SIG-M5 treated with dmso at 0.1 percent for 504 hours (cell line): Measurements from ENCODE around the gene KRT5.

Source experiments
- DNase-seq: peaks from one replicate; lab custom pipeline; 2025; ENCODE audit not compliant: unreplicated experiment; lab: John Stamatoyannopoulos, UW

Gene KRT5

GRCh38 chr12:52519826-52520662 lies at the start of gene KRT5:
Gene KRT5 (minus strand): TSS chr12:52520394. CDS start chr12:52520296, 98 bp downstream.
- no peak for DNase-seq

GRCh38 chr12:52568111-52568510 lies 47.9 kb upstream of the KRT5 start:
- DNase-seq: no peak

DNA sequence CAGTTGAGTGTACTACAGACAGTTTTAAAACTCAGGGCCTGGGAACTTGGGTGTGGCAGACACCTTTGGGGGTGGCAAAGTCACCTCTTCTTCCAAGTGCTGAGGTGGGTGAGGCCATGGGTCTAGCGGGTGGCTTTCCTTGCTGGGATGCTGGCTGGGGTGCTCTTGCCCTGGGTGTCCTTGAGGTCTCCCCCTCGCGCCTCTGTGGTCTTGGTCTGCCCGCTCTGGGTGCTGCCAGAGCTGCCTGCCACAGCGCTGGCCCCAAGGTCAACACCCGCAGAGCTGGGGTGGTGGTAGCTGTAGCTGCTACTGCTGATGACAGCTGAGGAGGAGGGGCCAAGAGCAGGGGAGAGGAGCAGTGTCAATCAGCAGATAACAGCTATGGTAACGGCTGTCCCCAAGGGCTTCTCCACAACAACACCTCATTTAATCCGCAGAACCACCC lies 46.7 kb upstream of the KRT5 start:
- DNase-seq: no peak

GRCh38 chr12:52564582-52564981 lies 44.4 kb upstream of the KRT5 start:
- no peak for DNase-seq

DNA sequence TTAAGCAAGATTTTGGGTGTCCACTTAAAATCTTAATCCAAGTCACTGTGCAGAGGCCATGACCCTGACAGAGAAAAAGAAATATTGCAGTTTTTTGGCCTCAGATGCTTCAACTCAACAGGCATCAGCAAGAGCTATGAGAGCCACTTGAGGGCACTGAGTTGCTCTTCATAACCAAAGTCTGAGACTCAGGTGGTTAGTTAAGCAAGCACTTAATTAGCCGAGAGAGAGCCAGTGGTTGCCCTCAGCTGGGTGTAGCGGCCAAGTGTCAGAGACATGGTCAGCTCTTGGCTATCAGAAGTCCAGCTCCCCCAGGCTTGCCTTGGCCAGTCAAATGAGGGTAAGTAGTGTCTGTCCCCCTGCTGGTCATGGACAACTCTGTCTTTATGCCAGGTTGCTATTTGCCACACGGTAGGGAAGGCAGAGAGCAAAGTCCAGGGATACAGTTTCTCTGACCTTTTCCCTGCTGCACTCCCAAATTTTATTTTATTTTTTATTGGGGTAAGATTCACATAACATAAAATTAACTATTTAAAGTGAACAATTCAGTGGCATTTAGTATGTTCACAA lies 41.8 kb upstream of the KRT5 start:
- no peak for DNase-seq

GRCh38 chr12:52559979-52560378 lies 39.8 kb upstream of the KRT5 start:
- no peak for DNase-seq

DNA sequence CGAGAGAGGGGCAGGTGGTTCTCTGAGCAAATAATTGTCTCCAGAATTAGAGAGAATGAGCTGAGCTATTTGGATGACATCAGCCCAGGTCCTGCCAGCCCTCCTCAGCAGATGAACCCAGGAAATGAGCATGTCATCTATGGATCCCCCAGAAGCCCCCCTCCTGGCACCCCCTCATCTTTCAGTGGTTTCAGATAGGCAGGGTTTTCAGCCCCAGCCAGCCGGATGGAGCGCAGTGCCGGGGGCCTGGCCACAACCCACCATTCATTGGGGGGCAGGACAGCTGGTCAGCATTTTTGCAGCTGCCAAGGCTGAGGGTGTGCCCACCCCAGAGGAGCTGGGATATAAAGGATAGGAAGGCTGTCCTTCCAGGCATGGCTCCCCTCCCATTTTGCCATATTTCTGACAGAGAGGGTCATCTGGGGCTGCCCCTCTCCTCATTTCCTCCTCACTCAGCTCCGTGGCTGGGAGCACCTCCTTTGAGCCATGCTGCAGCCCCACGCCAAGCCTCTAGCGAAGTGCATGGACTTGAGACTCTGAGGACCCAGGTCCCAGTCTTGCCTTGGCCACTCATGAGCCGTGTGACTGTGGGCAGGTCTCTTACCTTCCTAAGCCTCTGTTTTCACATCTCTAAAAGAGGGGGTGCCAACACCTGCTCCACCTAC lies 38.7 kb upstream of the KRT5 start:
- DNase-seq: no peak

- no peak for DNase-seq
Observed at GRCh38 chr12:52557476-52557875, 37.3 kb upstream of the KRT5 start.

- DNase-seq: no peak
Observed at GRCh38 chr12:52555577-52555976, 35.4 kb upstream of the KRT5 start.

DNA sequence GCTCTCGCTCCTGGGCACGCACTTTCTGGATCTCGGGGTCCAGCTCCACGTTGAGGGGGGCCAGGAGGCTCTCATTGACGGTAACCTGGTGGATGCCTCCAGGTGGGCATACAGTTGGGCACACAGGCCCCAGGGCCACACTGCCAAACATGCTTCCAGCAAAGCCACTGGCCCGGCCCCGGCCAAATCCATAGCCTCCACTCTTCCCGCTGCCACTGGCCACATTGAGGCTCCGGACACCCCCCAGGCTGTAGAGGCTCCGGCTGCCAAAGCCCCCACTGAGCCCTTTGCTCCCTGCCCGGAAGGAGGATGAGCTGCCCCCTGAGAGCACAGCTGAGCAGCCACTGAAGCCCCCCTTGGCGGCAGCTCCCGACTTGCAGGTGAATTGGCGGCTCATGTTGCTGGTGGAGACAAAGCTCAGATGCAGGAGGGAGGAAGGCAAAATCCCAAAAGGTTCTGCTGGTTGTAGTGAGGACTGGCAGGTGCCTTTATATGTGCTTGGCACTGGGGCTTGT lies 32.5 kb upstream of the KRT5 start, which contains the start of gene KRT71:
TSS of gene KRT71 (minus strand) at position 465 of the 515 bp plus-strand sequence. CDS start at position 397, 68 bp downstream.
- no peak for DNase-seq

GRCh38 chr12:52552055-52552454 lies 31.9 kb upstream of the KRT5 start:
- no peak for DNase-seq

DNA sequence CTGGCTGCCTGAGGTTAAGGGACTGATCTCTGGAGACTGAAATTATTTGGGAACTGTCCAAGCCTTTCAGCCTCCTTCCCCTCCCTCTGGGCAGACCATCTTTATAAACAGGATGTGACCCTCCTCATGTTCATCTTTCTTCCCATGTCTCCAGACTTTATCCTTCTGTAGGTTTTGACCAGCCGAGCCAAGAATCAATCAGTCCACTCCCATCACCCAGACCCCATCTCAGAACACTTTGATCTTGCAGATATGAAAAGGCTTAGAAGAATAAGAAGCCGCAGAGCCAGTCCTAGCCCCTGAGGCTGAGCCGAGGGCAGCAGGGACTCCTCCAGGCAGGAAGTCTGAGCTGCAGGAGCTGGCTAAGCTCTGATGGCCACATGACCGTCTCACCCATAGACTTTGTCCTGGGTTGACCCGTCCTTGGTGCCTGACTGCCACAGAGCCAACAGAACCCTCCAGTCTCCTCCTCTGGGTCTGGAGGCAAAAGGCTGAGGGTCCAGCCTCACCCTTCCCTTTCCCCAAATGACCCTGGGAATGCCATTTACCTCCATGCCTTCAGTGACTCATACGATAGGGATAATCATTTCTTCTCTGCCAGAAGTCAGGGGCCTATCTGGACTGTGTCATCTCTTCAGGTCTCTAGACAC lies 31.1 kb upstream of the KRT5 start:
- DNase-seq: no peak

- DNase-seq: no peak
Observed at GRCh38 chr12:52546126-52546525, 25.9 kb upstream of the KRT5 start.

DNA sequence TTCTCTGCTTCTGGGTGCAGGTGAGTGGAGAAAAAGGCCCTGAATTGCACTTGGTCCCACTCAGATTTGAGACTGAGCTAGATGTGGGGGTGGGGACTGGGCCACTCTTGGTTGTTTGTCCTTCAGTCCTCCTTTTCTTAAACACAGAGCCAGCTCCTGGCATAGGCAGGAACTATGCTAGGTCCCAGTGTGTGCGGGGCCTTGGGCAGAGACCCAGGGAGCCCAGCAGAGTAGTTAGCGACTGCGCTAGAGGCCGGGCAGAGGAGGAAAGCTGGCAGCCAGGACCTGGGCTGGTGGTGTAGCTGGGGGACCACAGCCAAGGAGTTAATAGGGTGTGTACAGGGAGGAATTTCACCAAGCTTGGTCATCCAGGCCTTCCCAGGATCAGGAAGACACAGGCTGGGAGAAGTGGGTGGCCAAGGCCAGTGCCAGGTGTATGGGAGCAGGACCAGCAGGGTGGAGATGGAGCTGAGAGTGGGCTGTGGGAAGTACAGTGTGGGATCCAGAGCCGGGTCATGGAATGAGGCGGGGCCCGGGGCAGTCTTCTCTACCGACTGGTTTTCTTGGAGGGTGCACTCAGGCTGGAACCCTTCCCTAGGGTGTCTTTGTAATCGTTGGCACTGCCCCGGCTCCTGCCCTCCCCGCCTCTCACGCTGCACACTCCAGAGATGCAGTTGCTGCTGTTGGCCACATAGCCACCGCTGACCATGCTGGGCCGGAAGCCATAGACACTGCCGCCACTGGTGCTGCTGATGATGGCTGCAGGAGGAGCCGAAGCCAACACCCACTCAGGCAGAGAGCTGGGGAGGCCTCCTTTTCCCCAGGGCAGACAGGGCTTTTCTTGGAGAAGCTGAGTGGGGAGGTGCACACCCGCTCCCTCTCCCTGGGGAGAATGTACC lies 24.0 kb upstream of the KRT5 start:
- DNase-seq: no peak

DNA sequence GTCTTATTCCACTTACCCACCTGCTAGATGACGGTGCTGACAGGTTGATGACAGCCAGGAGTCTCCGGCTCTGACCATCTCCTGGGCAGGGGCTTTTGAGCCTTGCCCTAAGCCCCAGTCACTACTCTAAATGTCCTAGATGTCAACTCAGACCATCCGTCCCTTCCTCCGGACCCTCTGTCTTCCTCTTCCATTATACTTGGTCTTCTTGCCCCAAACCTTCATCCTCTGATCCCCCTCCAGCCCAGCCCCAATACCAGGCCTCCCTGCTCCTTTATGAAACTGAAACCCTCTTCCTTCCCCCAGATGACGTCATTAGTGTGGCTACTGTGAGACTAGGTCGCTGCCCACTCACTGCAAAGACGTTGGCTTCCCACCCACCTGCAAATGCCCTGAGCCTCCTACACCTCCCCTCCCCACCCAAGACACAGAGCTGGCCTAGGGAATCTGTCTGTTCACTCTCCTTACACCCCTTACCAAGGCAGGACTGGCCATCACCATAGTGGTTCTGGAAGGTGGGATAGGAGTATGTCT lies 22.7 kb upstream of the KRT5 start:
- DNase-seq: no peak

DNA sequence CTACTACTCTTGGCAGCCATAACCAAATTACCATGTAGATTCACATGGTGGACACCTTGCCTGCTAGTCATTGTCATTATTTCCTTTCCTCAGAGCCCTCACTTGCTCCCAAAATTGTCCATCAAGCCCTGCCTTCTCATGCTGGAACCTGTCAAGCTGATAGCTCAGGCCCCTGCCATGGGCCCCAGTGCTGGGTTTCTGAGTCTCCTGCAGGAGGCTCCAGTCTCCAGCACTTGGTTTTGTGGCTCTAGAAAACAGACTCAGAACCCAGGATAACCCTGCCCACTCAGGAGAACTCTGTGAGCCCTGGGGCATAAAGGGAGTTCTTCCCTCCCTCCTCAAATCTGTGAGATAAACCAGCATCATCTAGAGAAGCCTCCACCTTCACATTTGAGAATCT lies 22.0 kb upstream of the KRT5 start:
- no peak for DNase-seq

- DNase-seq: no peak
Observed at GRCh38 chr12:52541709-52542108, 21.5 kb upstream of the KRT5 start.

- no peak for DNase-seq
Observed at GRCh38 chr12:52540531-52540930, 20.3 kb upstream of the KRT5 start.

DNA sequence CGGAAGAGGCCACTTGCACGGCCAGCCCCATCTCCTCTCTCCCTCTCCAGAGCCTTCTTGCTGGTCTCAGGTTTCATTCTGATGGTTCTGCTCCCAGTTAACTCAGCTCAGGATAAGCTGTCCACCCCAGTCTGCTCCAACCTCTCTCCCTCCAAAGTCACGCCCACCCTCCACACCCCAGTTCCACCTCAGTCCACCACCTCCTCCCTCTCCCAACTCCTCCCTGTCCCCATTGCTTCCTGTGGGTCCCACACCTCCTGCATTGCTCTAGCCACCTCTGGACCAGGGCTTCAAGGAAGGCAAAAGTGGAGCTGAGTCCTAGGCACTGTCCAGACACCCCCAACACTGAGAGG lies 19.6 kb upstream of the KRT5 start:
- no peak for DNase-seq
